ENCODE measurements around the gene SOWAHC. TPM values are rescaled to one million over a fixed set of nuclear protein-coding genes. Genes with fewer than 3 reads are reported as not detected.
"Not testable (repeated sequence)": the region's sequence is repeated elsewhere in the genome, so short reads cannot be mapped to it uniquely, and the experiment has no call there.

The SOWAHC gene
- total RNA-seq, 2 experiments from 2014 or later, result not detected

DNA sequence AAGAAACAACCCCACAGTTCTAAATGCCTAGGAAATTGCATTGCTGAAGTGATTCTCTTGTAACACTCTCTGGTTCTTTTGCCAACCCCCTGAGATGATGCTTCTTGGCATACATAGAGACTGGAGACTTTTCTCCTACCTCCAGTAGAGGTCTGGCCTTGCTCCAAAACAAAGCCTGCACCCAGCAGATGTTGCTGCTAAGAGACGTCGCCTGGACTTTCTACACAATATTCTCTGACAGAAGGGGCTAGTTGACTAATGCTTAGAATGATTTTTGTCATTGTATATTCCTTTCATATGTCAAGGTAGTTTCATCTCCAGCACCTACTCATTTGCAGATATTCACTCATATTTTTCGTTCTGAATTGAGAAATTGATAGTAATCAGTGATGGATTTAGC, 24.6 kb downstream of the SOWAHC start:
- Mint-ChIP-seq H3K27ac (no peak overlapping the region), H3K4me3 (no peak overlapping the region)
- no peak for ATAC-seq

DNA sequence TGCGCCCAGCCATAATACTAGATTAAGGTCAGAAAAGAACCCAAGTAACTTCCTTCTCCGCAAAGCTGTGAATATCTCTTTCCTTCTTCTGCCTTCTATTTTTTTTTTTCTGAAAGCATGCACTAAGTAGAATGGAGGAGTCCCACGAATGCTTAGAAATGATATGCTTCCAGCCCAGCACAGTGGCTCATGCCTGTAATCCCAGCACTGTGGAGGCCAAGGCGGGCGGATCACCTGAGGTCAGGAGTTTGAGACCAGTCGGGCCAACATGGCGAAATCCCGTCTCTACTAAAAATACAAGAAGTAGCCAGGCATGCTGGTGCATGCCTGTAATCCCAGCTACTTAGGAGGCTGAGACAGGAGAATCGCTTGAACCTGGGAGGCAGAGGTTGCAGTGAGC, 25.8 kb downstream of the SOWAHC start:
- H3K4me1 Mint-ChIP-seq (ENCODE audit: low read depth); ATAC-seq; POLR2A ChIA-PET; H3K27me3 Mint-ChIP-seq (ENCODE audit: low read depth); H3K36me3 Mint-ChIP-seq (ENCODE audit: low read depth); H3K27ac Mint-ChIP-seq; H3K4me3 Mint-ChIP-seq; H3K9me3 Mint-ChIP-seq (ENCODE audit: insufficient read depth); CTCF ChIA-PET; DNase-seq: not testable (repeated sequence)

More for the DNA sequence above, 24.6 kb downstream of the SOWAHC start:
- H3K9me3 Mint-ChIP-seq (ENCODE audit: insufficient read depth), result no peaks in the 10 kb centered on the region
- no peaks in the 10 kb centered on the region for H3K36me3 Mint-ChIP-seq (ENCODE audit: low read depth)
- H3K4me1 Mint-ChIP-seq (ENCODE audit: low read depth), result peaks cover 2% of the 10 kb centered on the region
- CTCF ChIA-PET, result interaction anchor here (1.5 kb wide), 1 partner anchor 93 kb away, joined by 5 read pairs; no protein-coding TSS in a partner anchor
- DNase-seq, result no peak
- POLR2A ChIA-PET, result no interaction called here
- H3K27me3 Mint-ChIP-seq (ENCODE audit: low read depth), result no peaks in the 10 kb centered on the region

DNA sequence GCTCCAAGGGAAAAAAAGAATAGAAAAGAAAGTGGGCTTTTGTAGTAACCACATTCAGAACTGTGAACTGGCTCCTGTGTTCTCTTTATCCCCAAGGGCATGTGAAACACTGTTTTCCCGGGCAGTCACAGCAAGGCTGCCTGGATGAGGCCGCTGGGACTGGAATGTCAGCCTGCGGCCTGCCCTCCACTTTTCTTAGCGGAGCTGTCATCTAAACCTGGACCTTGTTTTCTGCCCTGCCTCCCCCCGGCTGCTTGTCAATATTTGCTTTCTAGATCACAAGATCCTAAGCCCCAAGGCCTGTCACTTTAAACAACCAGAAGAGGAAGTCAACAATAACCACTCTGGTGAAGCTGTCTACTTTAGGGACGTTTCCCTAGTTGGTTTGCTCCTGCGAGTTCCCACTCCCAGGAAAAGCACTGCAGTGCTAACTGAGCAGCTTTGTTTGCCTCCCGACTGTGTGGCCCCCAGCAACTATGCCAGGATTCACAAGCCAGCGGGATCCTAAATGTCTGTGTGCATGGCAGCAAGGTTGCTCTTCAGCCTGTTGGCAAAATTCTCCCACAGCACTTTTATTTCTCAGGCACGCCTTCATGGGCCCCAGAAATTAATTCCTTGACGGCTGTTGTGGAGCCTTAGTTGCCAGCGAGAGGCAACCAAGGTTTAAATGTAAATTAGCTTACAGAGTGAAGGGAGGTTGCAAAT, 30.6 kb downstream of the SOWAHC start:
- Mint-ChIP-seq H3K36me3 (ENCODE audit: low read depth) (no peaks in the 10 kb centered on the region), H3K4me3 (no peak overlapping the region), H3K9me3 (ENCODE audit: insufficient read depth) (no peaks in the 10 kb centered on the region), H3K27ac (no peak overlapping the region), H3K27me3 (ENCODE audit: low read depth) (peaks cover 9% of the 10 kb centered on the region), H3K4me1 (ENCODE audit: low read depth) (no peaks in the 10 kb centered on the region)
- DNase-seq, result no peak
- CTCF ChIA-PET, result interaction anchor here (1.4 kb wide), 1 partner anchor 98 kb away, joined by 3 read pairs; no protein-coding TSS in a partner anchor
- POLR2A ChIA-PET, result no interaction called here
- ATAC-seq, result no peak

DNA sequence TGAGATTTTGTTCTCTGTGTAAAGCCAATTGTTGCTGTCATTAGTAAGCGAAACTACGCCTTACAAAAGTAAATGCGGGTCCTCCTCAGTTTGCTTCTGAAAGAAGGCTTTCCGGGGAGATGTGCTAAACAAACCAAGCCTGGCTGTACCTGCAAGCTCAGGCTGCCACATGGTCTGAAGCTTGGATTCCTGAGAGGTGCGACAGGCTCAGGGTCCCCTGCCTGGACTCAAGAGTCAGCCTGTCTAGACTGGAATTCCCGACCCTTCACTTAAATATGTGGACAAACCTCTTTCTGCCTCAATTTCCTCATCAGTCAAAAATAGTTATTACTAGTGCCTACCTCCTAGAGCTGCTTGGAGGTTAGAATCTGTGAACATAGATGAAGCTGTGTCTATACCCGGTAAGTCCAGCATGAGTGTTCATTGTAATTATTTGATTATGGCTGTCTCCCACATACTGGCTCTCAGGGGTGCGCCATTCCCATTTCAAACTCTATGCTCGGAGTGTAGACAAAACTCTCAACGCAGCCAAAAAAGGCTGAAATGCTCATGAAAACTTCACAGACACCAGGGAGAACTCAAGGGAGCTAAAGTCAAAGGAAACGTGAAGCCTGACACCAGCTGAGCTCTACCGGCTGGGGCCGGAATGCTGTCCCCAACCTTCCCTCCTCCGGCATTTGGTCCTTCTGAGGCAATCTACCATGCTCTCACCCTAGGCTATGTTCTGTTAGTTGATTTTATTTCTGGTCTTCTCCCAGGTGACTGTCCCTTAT, 31.4 kb downstream of the SOWAHC start:
- no peaks in the 10 kb centered on the region for H3K9me3 Mint-ChIP-seq (ENCODE audit: insufficient read depth)
- H3K4me1 Mint-ChIP-seq (ENCODE audit: low read depth), result no peaks in the 10 kb centered on the region
- H3K36me3 Mint-ChIP-seq (ENCODE audit: low read depth), result no peaks in the 10 kb centered on the region
- no peak overlapping the region for H3K27ac Mint-ChIP-seq
- DNase-seq (no peak), ATAC-seq (no peak)
- peaks cover 9% of the 10 kb centered on the region for H3K27me3 Mint-ChIP-seq (ENCODE audit: low read depth)
- POLR2A ChIA-PET, result no interaction called here
- CTCF ChIA-PET, result no interaction called here
- no peak overlapping the region for H3K4me3 Mint-ChIP-seq

DNA sequence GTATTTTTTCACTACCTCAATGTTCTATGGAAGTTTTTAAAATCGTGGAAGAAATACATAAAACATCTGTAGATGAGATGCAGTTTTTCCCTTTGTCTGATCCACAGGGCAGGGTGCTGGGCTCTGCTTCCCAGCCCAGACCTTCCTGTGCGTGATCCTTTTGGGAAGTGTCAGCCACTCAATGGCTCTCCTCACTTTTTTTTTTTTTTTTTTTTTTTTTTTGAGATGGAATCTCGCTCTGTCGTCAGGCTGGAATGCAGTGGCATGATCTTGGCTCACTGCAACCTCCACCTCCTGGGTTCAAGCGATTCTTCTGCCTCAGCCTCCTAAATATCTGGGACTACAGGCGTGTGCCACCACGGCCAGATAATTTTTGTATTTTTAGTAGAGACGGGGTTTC, 32.8 kb downstream of the SOWAHC start:
- H3K27me3 Mint-ChIP-seq (ENCODE audit: low read depth), result peaks cover 9% of the 10 kb centered on the region
- no peaks in the 10 kb centered on the region for H3K4me1 Mint-ChIP-seq (ENCODE audit: low read depth)
- no peaks in the 10 kb centered on the region for H3K36me3 Mint-ChIP-seq (ENCODE audit: low read depth)
- no peaks in the 10 kb centered on the region for H3K9me3 Mint-ChIP-seq (ENCODE audit: insufficient read depth)
- H3K27ac Mint-ChIP-seq, result no peak overlapping the region
- no peak for ATAC-seq
- CTCF ChIA-PET, result no interaction called here
- POLR2A ChIA-PET, result no interaction called here
- no peak for DNase-seq
- H3K4me3 Mint-ChIP-seq, result no peak overlapping the region

DNA sequence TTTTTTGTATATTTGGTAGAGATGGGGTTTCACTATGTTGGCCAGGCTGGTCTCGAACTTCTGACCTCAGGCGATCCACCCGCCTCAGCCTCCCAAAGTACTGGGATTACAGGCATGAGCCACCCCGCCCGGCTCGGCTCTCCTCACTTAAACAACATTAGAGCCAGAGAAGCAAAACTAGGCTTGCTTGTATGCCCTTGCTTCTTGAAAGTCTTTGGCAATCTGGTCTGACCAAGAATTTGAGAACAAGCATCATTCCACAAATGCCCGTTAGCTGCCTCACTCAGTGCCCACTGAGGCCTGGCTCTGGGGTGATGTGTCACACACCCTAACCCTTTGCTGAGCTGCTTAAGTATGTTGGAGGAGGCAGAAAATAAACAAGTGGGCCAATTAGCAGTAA, 33.5 kb downstream of the SOWAHC start:
- Mint-ChIP-seq H3K4me3 (no peak overlapping the region), H3K4me1 (ENCODE audit: low read depth) (no peaks in the 10 kb centered on the region), H3K27me3 (ENCODE audit: low read depth) (peaks cover 9% of the 10 kb centered on the region), H3K9me3 (ENCODE audit: insufficient read depth) (no peaks in the 10 kb centered on the region), H3K27ac (no peak overlapping the region), H3K36me3 (ENCODE audit: low read depth) (no peaks in the 10 kb centered on the region)
- ChIA-PET POLR2A (no interaction called here), CTCF (no interaction called here)
- ATAC-seq, result no peak
- no peak for DNase-seq

DNA sequence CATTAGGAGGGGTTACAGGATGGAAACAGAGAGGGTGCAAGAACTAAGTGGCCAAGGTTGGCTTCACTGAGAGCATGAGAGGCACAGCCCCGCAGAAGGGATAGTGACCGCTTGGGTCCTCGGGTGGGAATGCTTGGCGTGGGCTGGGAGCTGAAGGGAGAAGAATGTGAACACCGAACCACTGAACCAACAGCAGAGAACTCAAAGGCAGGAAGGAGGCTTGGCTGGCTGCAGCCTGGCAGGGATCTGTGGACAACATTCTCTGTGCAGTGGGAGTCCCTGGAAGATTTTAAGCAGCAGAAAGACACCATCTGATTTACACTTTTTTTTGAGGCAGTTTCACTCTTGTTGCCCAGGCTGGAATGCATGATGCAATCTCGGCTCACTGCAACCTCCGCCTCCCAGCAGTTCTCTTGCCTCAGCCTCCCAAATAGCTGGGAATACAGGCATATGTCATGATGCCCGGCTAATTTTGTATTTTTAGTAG, 33.9 kb downstream of the SOWAHC start:
- Mint-ChIP-seq H3K27me3 (ENCODE audit: low read depth) (peaks cover 9% of the 10 kb centered on the region), H3K4me3 (no peak overlapping the region), H3K36me3 (ENCODE audit: low read depth) (no peaks in the 10 kb centered on the region), H3K27ac (no peak overlapping the region), H3K4me1 (ENCODE audit: low read depth) (no peaks in the 10 kb centered on the region), H3K9me3 (ENCODE audit: insufficient read depth) (no peaks in the 10 kb centered on the region)
- POLR2A ChIA-PET, result no interaction called here
- DNase-seq (no peak), ATAC-seq (no peak)
- CTCF ChIA-PET, result no interaction called here

DNA sequence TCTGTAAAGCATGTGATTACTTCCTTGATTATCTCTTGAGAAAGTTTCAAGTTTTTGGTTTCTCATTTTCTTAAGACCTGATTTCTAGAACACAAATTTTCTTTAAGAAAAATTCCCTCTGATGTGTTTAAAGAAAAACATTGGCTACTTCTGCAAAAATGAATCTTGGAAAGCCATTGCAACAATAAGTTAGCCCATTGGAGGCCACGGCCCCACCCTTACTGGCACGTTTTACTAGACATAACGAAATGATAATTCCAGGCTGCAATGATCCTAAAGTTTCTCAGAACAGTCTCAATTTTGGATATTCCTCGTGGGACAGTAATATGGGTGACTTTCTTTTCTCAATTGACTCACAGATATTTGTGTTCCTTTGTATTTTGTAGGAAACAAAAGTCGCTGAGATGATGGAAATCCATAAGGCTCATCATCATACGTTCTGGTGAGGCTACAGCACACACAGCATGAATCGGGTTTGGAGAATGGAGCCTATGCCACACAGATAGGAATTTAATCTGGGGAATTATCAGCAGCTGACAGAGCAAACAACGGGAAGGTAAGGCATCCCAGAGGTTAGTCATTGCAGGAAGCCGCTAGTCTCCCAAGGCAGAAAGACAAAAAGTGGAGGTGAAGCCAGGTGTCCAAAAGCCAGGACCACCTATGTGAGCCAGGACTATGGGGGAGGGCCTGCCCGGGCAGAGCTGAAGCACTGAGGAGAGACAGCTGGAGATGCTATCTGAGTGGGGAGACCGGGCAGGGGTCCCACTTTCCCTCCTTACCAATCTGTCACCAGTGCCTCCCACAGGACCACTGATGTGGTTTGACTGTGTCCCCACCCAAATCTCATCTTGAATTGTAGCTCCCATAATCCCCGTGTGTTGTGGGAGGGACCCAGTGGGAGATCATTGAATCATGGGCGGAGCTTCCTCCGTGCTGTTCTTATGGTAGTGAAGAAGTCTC, 35.9 kb downstream of the SOWAHC start:
- H3K9me3 Mint-ChIP-seq (ENCODE audit: insufficient read depth), result no peaks in the 10 kb centered on the region
- POLR2A ChIA-PET, result no interaction called here
- peaks cover 3% of the 10 kb centered on the region for H3K27me3 Mint-ChIP-seq (ENCODE audit: low read depth)
- ATAC-seq (no peak), DNase-seq (no peak)
- no peaks in the 10 kb centered on the region for H3K36me3 Mint-ChIP-seq (ENCODE audit: low read depth)
- H3K4me1 Mint-ChIP-seq (ENCODE audit: low read depth), result no peaks in the 10 kb centered on the region
- H3K27ac Mint-ChIP-seq, result no peak overlapping the region
- H3K4me3 Mint-ChIP-seq, result no peak overlapping the region
- CTCF ChIA-PET, result no interaction called here

DNA sequence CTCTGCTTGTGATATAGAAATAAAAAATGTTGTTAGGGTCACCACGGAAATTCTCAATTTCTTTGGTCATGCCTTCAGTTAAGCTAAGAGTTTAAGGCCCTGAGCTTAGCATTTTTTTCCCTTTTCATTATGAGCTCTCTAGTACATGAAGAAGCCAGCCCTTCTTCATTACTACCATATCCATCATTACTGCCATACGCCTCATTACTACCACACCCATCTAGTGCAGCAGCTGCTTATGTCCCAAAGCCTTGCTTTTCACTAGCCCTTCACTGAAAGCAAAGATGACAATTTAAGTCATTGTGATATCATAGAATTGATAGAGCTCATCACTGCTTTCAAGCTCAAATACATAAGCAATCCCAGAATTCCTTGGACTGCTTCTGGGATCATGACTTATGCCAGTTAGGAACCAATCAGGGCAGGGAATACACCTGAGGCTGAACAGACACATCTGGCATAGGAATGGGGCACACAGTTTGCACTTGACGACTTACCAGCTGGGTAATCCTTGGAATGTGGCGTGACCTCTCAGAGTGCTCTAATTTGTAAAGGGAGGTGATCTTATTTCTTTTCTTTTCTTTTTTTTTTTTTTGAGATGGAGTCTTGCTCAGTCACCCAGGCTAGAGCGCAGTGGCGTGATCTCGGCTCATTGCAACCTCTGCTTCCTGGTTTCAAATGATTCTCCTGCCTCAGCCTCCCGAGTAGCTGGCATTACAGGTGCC, 40.3 kb downstream of the SOWAHC start:
- ATAC-seq (no peak), DNase-seq (no peak)
- ChIA-PET POLR2A (no interaction called here), CTCF (no interaction called here)
- H3K9me3 Mint-ChIP-seq (ENCODE audit: insufficient read depth), result no peaks in the 10 kb centered on the region
- H3K27me3 Mint-ChIP-seq (ENCODE audit: low read depth), result no peaks in the 10 kb centered on the region
- H3K4me1 Mint-ChIP-seq (ENCODE audit: low read depth), result no peaks in the 10 kb centered on the region
- H3K36me3 Mint-ChIP-seq (ENCODE audit: low read depth), result no peaks in the 10 kb centered on the region
- no peak overlapping the region for H3K27ac Mint-ChIP-seq
- H3K4me3 Mint-ChIP-seq, result no peak overlapping the region

DNA sequence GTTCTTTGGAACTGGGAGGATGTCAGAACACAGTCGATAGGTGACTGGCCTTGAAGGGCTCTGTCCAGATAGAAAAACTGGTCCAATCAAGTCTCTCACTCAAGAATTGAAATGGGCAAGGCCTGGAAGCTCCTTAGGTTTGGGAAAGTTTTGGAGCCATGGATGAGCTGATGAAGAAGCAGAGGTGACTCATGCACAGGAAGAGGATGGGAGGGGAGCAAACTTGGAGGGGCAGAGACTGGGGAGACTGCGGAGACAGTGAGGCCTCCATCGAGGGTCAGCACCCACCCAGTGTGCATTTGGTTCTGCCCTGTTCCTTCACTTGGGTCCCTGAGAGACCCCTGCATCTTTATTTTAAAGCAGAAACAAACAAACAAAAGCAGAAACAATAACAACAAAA, 41.1 kb downstream of the SOWAHC start:
- no peaks in the 10 kb centered on the region for H3K4me1 Mint-ChIP-seq (ENCODE audit: low read depth)
- DNase-seq, result no peak
- no peaks in the 10 kb centered on the region for H3K36me3 Mint-ChIP-seq (ENCODE audit: low read depth)
- CTCF ChIA-PET, result no interaction called here
- no peak for ATAC-seq
- no peak overlapping the region for H3K27ac Mint-ChIP-seq
- POLR2A ChIA-PET, result no interaction called here
- no peak overlapping the region for H3K4me3 Mint-ChIP-seq
- H3K9me3 Mint-ChIP-seq (ENCODE audit: insufficient read depth), result no peaks in the 10 kb centered on the region
- no peaks in the 10 kb centered on the region for H3K27me3 Mint-ChIP-seq (ENCODE audit: low read depth)

DNA sequence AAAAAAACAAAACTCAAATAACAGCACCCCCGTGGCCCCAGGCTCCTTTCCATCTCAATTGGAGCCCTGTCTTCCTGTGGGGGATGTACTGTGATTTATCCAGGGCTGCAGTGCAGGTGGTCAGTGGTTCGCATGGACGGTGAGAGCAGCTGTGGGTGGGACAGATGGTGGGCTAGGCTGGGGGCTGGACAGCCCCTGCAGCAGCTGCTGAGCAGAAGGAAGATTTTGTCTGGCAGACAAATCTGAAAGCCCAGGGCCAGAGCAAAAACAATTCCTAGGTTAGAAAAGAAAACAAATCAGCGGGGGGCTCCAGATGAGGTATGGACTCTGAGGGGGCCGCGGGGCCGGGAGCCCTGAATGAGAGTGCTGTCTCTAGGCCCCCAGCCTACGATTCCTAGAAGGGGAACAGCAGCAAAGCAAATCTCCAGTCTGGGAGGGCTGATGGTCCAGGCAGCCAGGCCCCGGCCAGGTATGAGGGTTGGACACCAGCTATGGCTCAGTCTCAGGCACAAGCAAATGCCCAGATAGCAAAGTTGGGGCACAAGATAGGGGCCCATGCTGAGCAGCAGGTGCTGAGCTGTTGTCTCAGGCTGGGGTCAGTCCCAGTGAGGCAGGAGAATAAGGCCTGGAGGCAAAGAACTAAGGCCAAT, 45.4 kb downstream of the SOWAHC start:
- CTCF ChIA-PET, result no interaction called here

More for the DNA sequence above, 45.4 kb downstream of the SOWAHC start:
- Mint-ChIP-seq H3K36me3 (ENCODE audit: low read depth) (no peaks in the 10 kb centered on the region), H3K9me3 (ENCODE audit: insufficient read depth) (no peaks in the 10 kb centered on the region), H3K4me1 (ENCODE audit: low read depth) (no peaks in the 10 kb centered on the region), H3K27ac (no peak overlapping the region), H3K27me3 (ENCODE audit: low read depth) (peaks cover 8% of the 10 kb centered on the region), H3K4me3 (no peak overlapping the region)
- POLR2A ChIA-PET, result no interaction called here
- no peak for DNase-seq
- no peak for ATAC-seq
